Activated naive CD4-positive, alpha-beta T cell treated with anti-CD3 and anti-CD28 coated beads, Interleukin-2, amount 50 U/mL, for 24 hours (primary cell): ENCODE measurements around the gene NADK2.
"Not testable (repeated sequence)": the region's sequence is repeated elsewhere in the genome, so short reads cannot be mapped to it uniquely, and the experiment has no call there.

ENCODE experiments used
- H3K27ac Mint-ChIP-seq: one replicate; pipeline ENCODE4 v1.8.0; 2021; ENCODE audit warnings: mild to moderate bottlenecking, mixed read lengths
- H3K27me3 Mint-ChIP-seq: one replicate; pipeline ENCODE4 v1.8.0; 2021; ENCODE audit warnings: mixed read lengths
- H3K36me3 Mint-ChIP-seq: one replicate; pipeline ENCODE4 v1.8.0; 2021; ENCODE audit warnings: mixed read lengths
- H3K4me1 Mint-ChIP-seq: one replicate; pipeline ENCODE4 v1.8.0; 2021; ENCODE audit warnings: mixed read lengths
- H3K4me3 Mint-ChIP-seq: one replicate; pipeline ENCODE4 v1.8.0; 2021; ENCODE audit warnings: mild to moderate bottlenecking, mixed read lengths
- H3K9me3 Mint-ChIP-seq: one replicate; pipeline ENCODE4 v1.8.0; 2021; ENCODE audit warnings: mixed read lengths

The NADK2 gene

DNA sequence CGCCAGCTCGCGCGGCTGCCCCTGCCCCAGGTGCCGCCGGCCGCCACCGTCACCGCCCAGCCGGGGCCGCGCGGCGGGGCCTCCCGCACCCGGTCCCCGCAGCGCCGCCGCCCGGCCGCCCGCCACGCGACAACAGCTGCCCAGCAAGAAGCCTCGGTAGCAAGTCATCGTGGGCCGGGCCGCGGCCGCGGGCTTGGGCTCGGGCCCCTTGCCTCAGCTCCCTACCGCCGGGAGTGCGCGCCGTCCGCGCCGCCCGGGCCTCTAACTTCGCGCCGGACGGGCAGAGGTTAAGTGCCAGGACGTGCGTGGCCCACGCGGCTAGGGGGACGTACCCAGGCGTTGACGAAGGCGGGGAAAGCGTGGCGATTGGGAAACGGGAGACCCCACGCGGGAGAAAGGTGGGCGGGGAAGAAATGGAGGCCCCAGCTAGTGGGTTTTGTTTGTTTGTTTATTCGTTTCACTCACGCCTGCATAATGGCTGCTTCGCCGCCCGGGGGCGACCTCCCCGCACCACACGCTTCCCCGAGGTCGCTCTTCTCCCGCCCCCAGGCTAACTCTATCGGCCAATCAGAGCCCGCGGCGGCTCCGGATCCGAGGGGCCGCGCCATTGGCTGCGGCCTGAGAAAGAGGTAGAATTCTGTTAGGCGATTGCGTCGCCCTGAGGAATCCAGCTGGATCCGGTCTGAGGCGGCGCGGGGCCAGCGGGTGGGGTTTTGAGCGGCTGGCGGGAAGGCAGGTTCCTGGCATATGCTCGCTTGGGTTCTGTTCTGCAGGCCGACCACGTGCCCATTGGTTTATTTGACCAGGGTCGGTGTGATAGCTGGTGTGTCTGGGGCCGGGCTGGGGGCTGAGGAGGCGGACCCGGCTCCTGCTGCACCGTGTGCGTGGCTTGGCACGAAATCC, at the start of gene NADK2:
TSS of gene NADK2 (minus strand) at position 295 of the 903 bp plus-strand sequence. CDS start at position 168, 127 bp downstream.
- Mint-ChIP-seq H3K4me1 (peaks cover 58% of the 10 kb centered on the region), H3K9me3 (no peaks in the 10 kb centered on the region), H3K27ac (peak within 1 kb of the TSS; percentile 98), H3K4me3 (peak within 1 kb of the TSS; percentile 88), H3K36me3 (no peaks in the 10 kb centered on the region), H3K27me3 (no peaks in the 10 kb centered on the region)

DNA sequence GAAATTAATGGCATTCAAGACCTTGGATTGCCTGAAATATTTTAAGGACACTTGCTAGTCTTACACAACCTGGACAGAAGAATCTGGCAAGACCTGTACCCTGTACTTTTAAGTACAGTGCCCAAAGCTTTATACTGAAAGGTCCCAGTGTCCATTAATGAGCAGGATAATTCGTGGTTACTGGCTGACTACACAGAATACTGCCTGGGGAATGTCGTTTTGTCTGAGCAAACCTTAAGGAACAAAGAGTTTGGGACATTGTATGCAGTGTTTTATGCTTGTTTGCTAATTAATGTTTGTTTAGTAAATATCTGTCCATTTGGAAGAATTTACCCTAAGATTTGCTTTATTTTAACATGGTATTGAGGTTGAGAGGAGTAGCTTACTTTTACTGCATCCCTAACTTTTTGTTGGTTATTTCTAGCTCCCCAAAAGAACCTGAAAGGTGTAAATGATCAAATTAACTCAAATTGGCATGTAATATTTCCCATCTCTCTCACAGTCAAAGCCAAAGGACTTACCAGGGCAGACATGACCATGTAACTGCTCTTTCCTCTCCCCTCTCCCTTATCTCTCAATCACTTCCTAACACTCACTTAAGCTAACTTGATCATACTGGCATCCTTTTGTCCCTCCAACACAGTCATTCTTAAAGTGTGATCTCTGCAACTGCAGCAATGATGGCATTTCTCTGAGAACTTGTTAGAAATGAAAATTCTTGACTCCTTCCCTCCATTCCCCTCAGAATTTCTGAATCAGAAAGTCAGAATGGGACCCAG, 44.3 kb upstream of the NADK2 start:
- Mint-ChIP-seq H3K4me1 (no peaks in the 10 kb centered on the region), H3K9me3 (no peaks in the 10 kb centered on the region), H3K27ac (no peak overlapping the region)

DNA sequence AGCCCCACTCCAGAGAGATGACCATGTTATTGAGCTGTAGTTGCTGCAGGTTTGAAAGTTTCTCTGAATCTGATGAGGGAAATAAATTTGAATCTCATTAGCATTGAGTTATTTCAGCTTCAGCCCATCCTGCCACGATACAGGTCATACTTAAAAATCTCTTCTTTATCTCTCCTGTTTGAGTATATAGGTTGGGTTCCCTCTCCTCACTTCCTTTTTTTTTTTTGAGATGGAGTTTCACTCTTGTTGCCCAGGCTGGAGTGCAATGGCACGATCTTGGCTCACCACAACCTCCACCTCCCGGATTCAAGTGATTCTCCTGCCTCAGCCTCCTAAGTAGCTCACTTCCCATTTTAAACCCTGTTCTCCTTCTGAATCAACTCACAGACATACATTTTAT, 42.0 kb upstream of the NADK2 start:
- not testable (repeated sequence) for H3K27ac Mint-ChIP-seq, H3K36me3 Mint-ChIP-seq, H3K9me3 Mint-ChIP-seq, H3K27me3 Mint-ChIP-seq, H3K4me1 Mint-ChIP-seq, H3K4me3 Mint-ChIP-seq

More for the DNA sequence above, 44.3 kb upstream of the NADK2 start:
- Mint-ChIP-seq H3K36me3 (no peaks in the 10 kb centered on the region), H3K27me3 (peaks cover 2% of the 10 kb centered on the region), H3K4me3 (no peak overlapping the region)

DNA sequence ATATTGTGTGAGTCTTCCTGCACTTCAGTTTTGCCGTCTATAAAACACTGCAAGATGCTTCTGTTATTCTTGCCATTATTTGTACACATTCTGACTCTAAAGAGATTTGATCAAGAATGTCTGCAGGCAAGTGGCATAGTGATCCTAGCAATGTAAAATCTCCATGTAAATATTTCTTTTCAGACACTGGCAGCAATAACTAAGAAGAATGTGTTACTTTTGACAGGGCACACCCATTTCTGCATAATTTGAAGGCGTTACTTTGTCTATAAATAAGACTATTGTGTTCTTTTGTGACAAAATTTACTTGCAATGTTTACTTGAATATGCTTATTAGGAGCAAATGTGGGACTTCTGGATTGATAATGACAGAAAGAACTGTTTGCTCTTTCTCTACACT, 39.9 kb upstream of the NADK2 start:
- H3K4me3 Mint-ChIP-seq: no peak overlapping the region
- H3K4me1 Mint-ChIP-seq: no peaks in the 10 kb centered on the region
- H3K27ac Mint-ChIP-seq: no peak overlapping the region
- no peaks in the 10 kb centered on the region for H3K9me3 Mint-ChIP-seq
- peaks cover 2% of the 10 kb centered on the region for H3K27me3 Mint-ChIP-seq
- no peaks in the 10 kb centered on the region for H3K36me3 Mint-ChIP-seq

DNA sequence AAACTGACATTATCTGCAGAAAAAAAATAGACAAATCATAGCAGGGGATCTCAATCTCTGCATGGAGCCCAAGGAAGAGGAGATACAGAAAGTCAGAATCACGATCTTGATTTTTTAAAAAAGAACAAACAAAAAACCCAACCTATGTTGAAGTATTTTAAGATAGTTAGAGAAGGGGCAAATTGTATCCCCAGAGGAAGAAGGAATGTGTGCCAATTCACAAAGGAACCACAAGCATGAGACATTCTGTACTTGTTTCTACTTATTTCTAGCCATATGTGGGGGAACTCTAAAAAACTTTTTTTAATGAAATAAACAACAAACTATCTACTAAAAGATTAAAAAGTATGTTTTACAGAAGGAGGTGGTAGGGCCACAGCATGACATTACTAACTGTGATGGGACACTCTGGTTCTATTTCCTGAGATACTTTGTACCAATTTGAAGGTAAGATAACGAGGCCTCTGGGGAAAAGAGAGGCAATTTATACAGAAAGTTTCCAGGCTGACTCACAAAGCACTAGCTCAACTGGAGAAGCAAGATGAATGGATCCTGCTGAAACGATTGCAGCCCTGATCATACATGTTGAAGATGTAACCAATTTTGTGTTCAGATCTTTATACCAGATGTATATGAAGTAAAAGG, 37.5 kb upstream of the NADK2 start:
- Mint-ChIP-seq H3K27ac (no peak overlapping the region), H3K4me1 (no peaks in the 10 kb centered on the region), H3K9me3 (no peaks in the 10 kb centered on the region), H3K4me3 (no peak overlapping the region), H3K27me3 (peaks cover 6% of the 10 kb centered on the region), H3K36me3 (no peaks in the 10 kb centered on the region)

- H3K9me3 Mint-ChIP-seq: no peaks in the 10 kb centered on the region
- H3K4me3 Mint-ChIP-seq: no peak overlapping the region
- H3K36me3 Mint-ChIP-seq: no peaks in the 10 kb centered on the region
- H3K4me1 Mint-ChIP-seq: no peaks in the 10 kb centered on the region
- no peak overlapping the region for H3K27ac Mint-ChIP-seq
- peaks cover 4% of the 10 kb centered on the region for H3K27me3 Mint-ChIP-seq
Observed at GRCh38 chr5:36277521-36278176, 35.9 kb upstream of the NADK2 start.

- no peak overlapping the region for H3K4me3 Mint-ChIP-seq
Observed at GRCh38 chr5:36276864-36277263, 35.1 kb upstream of the NADK2 start.

GRCh38 chr5:36273809-36274526, 32.2 kb upstream of the NADK2 start:
- H3K27ac Mint-ChIP-seq: no peak overlapping the region
- H3K27me3 Mint-ChIP-seq: peaks cover 6% of the 10 kb centered on the region
- no peaks in the 10 kb centered on the region for H3K36me3 Mint-ChIP-seq
- no peaks in the 10 kb centered on the region for H3K4me1 Mint-ChIP-seq
- H3K4me3 Mint-ChIP-seq: no peak overlapping the region
- no peaks in the 10 kb centered on the region for H3K9me3 Mint-ChIP-seq

More at GRCh38 chr5:36276864-36277263, 35.1 kb upstream of the NADK2 start:
- peaks cover 4% of the 10 kb centered on the region for H3K27me3 Mint-ChIP-seq
- no peaks in the 10 kb centered on the region for H3K9me3 Mint-ChIP-seq
- no peaks in the 10 kb centered on the region for H3K36me3 Mint-ChIP-seq
- no peaks in the 10 kb centered on the region for H3K4me1 Mint-ChIP-seq
- no peak overlapping the region for H3K27ac Mint-ChIP-seq

- Mint-ChIP-seq H3K4me3 (no peak overlapping the region), H3K27ac (no peak overlapping the region), H3K4me1 (no peaks in the 10 kb centered on the region), H3K27me3 (peaks cover 6% of the 10 kb centered on the region), H3K36me3 (no peaks in the 10 kb centered on the region), H3K9me3 (no peaks in the 10 kb centered on the region)
Observed at GRCh38 chr5:36272136-36272690, 30.5 kb upstream of the NADK2 start.

DNA sequence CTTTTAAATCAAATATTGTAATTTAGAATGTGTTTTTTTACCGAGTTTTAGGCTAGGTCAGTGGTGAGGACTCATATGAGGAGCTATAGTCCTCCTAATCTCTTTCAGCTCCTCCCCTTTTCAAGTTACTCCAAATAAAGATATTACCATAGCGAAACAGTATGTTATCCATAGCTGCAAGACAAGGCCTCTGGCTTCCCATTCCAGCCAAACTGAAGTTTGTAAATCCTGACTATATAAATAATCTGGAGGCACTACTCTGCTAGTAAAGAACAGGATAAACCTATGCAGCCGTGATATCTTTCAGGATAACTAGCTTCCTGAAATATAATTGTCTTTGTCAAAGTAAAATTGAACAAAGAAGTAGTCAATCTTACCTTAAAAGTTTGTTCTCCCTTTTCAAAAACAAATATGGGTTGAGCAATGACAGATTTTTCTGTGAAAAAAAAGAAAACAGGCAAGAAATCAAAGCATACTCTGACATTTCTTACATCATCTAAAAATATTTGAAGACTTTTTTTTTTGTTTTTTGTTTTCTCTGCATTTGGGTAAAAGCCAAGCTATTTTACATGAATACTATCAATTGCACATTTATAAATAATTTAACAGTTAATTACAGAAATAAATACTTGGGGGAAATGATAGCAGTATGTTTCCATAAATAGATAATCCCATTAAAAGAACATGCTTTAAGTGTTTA, 29.3 kb upstream of the NADK2 start:
- peaks cover 6% of the 10 kb centered on the region for H3K27me3 Mint-ChIP-seq
- H3K27ac Mint-ChIP-seq: no peak overlapping the region
- no peaks in the 10 kb centered on the region for H3K4me1 Mint-ChIP-seq
- H3K9me3 Mint-ChIP-seq: no peaks in the 10 kb centered on the region
- H3K36me3 Mint-ChIP-seq: no peaks in the 10 kb centered on the region
- H3K4me3 Mint-ChIP-seq: no peak overlapping the region

DNA sequence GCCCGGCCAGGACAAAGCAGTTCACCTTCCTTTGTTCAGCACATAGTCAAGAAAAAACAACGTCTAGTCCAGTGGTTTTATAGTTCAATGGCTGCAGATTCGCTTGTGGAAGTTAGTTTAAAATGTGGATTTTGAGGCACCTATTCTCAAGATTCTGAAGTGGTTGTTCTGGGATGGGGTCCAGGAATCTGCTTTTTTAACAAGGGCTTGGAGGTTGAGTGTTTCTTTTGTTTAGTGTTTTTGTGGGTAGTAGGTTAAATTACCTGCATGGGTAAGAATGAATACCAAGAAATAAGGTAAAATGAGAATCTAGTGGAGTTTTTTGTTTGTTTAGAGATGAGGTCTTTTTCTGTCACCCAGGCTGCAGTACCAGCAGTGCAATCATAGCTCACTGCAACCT, 28.4 kb upstream of the NADK2 start:
- Mint-ChIP-seq H3K4me1 (no peaks in the 10 kb centered on the region), H3K27me3 (peaks cover 2% of the 10 kb centered on the region), H3K27ac (no peak overlapping the region), H3K9me3 (no peaks in the 10 kb centered on the region), H3K36me3 (no peaks in the 10 kb centered on the region), H3K4me3 (no peak overlapping the region)

GRCh38 chr5:36269478-36269877, 27.8 kb upstream of the NADK2 start:
- H3K4me1 Mint-ChIP-seq: no peaks in the 10 kb centered on the region
- no peaks in the 10 kb centered on the region for H3K9me3 Mint-ChIP-seq
- no peak overlapping the region for H3K4me3 Mint-ChIP-seq
- peaks cover 2% of the 10 kb centered on the region for H3K27me3 Mint-ChIP-seq
- no peaks in the 10 kb centered on the region for H3K36me3 Mint-ChIP-seq
- H3K27ac Mint-ChIP-seq: no peak overlapping the region

- no peaks in the 10 kb centered on the region for H3K36me3 Mint-ChIP-seq
- no peak overlapping the region for H3K4me3 Mint-ChIP-seq
- no peaks in the 10 kb centered on the region for H3K4me1 Mint-ChIP-seq
- H3K27ac Mint-ChIP-seq: no peak overlapping the region
- H3K9me3 Mint-ChIP-seq: no peaks in the 10 kb centered on the region
- H3K27me3 Mint-ChIP-seq: peaks cover 4% of the 10 kb centered on the region
Observed at GRCh38 chr5:36267905-36268304, 26.2 kb upstream of the NADK2 start.

DNA sequence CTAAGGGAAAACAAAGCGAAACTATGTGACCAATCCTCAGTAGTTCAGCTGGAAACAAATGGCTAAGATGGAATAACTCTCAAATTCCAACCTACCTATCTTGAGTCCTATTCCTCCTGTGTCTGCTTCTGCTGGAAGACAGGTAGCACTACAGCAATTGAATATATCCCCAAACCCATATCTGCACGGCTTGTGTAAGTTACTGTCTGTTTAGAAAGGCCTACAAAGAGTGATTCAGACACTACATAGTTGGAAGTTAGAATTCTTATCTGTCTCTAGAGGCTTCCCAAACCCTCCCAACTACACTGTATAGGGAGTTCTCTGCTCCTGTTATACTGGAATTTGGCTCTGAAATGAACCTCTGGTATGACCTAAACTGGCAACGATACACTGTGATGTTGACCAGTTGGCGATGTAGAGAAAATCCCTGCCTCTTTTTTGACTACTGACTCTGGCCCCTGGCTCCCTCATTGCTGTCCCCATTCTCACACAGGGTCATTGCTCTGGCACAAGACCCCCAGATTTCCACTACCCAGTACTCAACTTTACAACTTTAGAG, 22.6 kb upstream of the NADK2 start:
- H3K27ac Mint-ChIP-seq: no peak overlapping the region
- H3K9me3 Mint-ChIP-seq: no peaks in the 10 kb centered on the region
- peaks cover 13% of the 10 kb centered on the region for H3K27me3 Mint-ChIP-seq
- no peaks in the 10 kb centered on the region for H3K4me1 Mint-ChIP-seq
- no peaks in the 10 kb centered on the region for H3K36me3 Mint-ChIP-seq
- no peak overlapping the region for H3K4me3 Mint-ChIP-seq
